Activated naive CD8-positive, alpha-beta T cell treated with anti-CD3 and anti-CD28 coated beads for 36 hours (primary cell): ENCODE measurements around the gene CRKL. TPM values are rescaled to one million over a fixed set of nuclear protein-coding genes. Genes with fewer than 3 reads are reported as not detected.
"Not testable (repeated sequence)": the region's sequence is repeated elsewhere in the genome, so short reads cannot be mapped to it uniquely, and the experiment has no call there.

ENCODE experiments used
- DNase-seq: peaks from one replicate; pipeline ENCODE4 v3.0.0; 2021
- H3K27ac Mint-ChIP-seq: one replicate; pipeline ENCODE4 v1.8.0; 2022; ENCODE audit warnings: mild to moderate bottlenecking, moderate library complexity, mixed read lengths
- H3K27me3 Mint-ChIP-seq: one replicate; pipeline ENCODE4 v1.8.0; 2022; ENCODE audit warnings: mild to moderate bottlenecking, mixed read lengths
- H3K36me3 Mint-ChIP-seq: one replicate; pipeline ENCODE4 v1.8.0; 2021; ENCODE audit warnings: mild to moderate bottlenecking, mixed read lengths
- H3K4me1 Mint-ChIP-seq: one replicate; pipeline ENCODE4 v1.8.0; 2021; ENCODE audit warnings: mixed read lengths
- H3K4me3 Mint-ChIP-seq: one replicate; pipeline ENCODE4 v1.8.0; 2022; ENCODE audit warnings: mild to moderate bottlenecking, moderate library complexity, mixed read lengths
- H3K9me3 Mint-ChIP-seq: one replicate; pipeline ENCODE4 v1.8.0; 2022; ENCODE audit warnings: mixed read lengths
- total RNA-seq, 2 experiments: library from RNA; stranded (reverse); gene quantifications; one replicate each; pipeline ENCODE4 v1.2.3, GENCODE V29; 2021

Gene CRKL
- total RNA-seq, 2 experiments from 2014 or later, result 82.1 to 82.2 TPM

- no peak for DNase-seq
- no peak overlapping the region for H3K27ac Mint-ChIP-seq
- H3K4me3 Mint-ChIP-seq, result no peak overlapping the region
- H3K36me3 Mint-ChIP-seq, result no peaks in the 10 kb centered on the region
- peaks cover 17% of the 10 kb centered on the region for H3K4me1 Mint-ChIP-seq
- H3K9me3 Mint-ChIP-seq, result no peaks in the 10 kb centered on the region
- H3K27me3 Mint-ChIP-seq, result peaks cover 39% of the 10 kb centered on the region
Measured at GRCh38 chr22:20962491-20962945, 45.3 kb downstream of the CRKL start.

- H3K4me3 Mint-ChIP-seq, result no peak overlapping the region
- DNase-seq, result no peak
- H3K36me3 Mint-ChIP-seq, result no peaks in the 10 kb centered on the region
- H3K27me3 Mint-ChIP-seq, result peaks cover 30% of the 10 kb centered on the region
- no peak overlapping the region for H3K27ac Mint-ChIP-seq
- H3K4me1 Mint-ChIP-seq, result peaks cover 13% of the 10 kb centered on the region
- no peaks in the 10 kb centered on the region for H3K9me3 Mint-ChIP-seq
Measured at GRCh38 chr22:20963201-20964052, 46.2 kb downstream of the CRKL start.

- Mint-ChIP-seq H3K9me3 (no peaks in the 10 kb centered on the region), H3K36me3 (no peaks in the 10 kb centered on the region), H3K27ac (no peak overlapping the region), H3K27me3 (peaks cover 24% of the 10 kb centered on the region), H3K4me1 (peaks cover 13% of the 10 kb centered on the region), H3K4me3 (peak overlapping the region; percentile 75)
- DNase-seq, result no peak
Measured at GRCh38 chr22:20964090-20964798, 47.0 kb downstream of the CRKL start.

GRCh38 chr22:20964799-20965103, 47.5 kb downstream of the CRKL start:
- no peaks in the 10 kb centered on the region for H3K36me3 Mint-ChIP-seq
- H3K4me3 Mint-ChIP-seq, result peak overlapping the region; percentile 75
- no peak overlapping the region for H3K27ac Mint-ChIP-seq
- H3K9me3 Mint-ChIP-seq, result no peaks in the 10 kb centered on the region
- peaks cover 22% of the 10 kb centered on the region for H3K27me3 Mint-ChIP-seq
- H3K4me1 Mint-ChIP-seq, result peaks cover 13% of the 10 kb centered on the region
- no peak for DNase-seq

GRCh38 chr22:20965104-20965887, 48.1 kb downstream of the CRKL start:
- no peaks in the 10 kb centered on the region for H3K9me3 Mint-ChIP-seq
- H3K36me3 Mint-ChIP-seq, result no peaks in the 10 kb centered on the region
- peak overlapping the region; percentile 43 for H3K4me3 Mint-ChIP-seq
- H3K4me1 Mint-ChIP-seq, result peaks cover 13% of the 10 kb centered on the region
- no peak overlapping the region for H3K27ac Mint-ChIP-seq
- peaks cover 17% of the 10 kb centered on the region for H3K27me3 Mint-ChIP-seq
- no peak for DNase-seq

- Mint-ChIP-seq H3K9me3 (no peaks in the 10 kb centered on the region), H3K27ac (no peak overlapping the region), H3K36me3 (no peaks in the 10 kb centered on the region), H3K27me3 (peaks cover 12% of the 10 kb centered on the region), H3K4me3 (no peak overlapping the region), H3K4me1 (peaks cover 13% of the 10 kb centered on the region)
- no peak for DNase-seq
Measured at GRCh38 chr22:20965888-20966855, 49.0 kb downstream of the CRKL start.

GRCh38 chr22:20966883-20967696, 49.9 kb downstream of the CRKL start, which contains the start of gene AIFM3:
TSS of gene AIFM3 (plus strand) at chr22:20967255. CDS start at chr22:20967945, 690 bp downstream.
- no peaks in the 10 kb centered on the region for H3K36me3 Mint-ChIP-seq
- H3K4me3 Mint-ChIP-seq, result no peak within 1 kb of the TSS

GRCh38 chr22:20967697-20968211, 50.5 kb downstream of the CRKL start:
- Mint-ChIP-seq H3K36me3 (no peaks in the 10 kb centered on the region), H3K9me3 (no peaks in the 10 kb centered on the region), H3K27me3 (peaks cover 12% of the 10 kb centered on the region), H3K27ac (no peak overlapping the region), H3K4me3 (no peak overlapping the region), H3K4me1 (peaks cover 8% of the 10 kb centered on the region)
- no peak for DNase-seq

More at GRCh38 chr22:20966883-20967696, 49.9 kb downstream of the CRKL start, which contains the start of gene AIFM3:
- DNase-seq, result no peak
- H3K4me1 Mint-ChIP-seq, result peaks cover 8% of the 10 kb centered on the region
- peaks cover 12% of the 10 kb centered on the region for H3K27me3 Mint-ChIP-seq
- H3K9me3 Mint-ChIP-seq, result no peaks in the 10 kb centered on the region
- H3K27ac Mint-ChIP-seq, result no peak within 1 kb of the TSS

- Mint-ChIP-seq H3K4me3 (no peak overlapping the region), H3K27ac (no peak overlapping the region), H3K9me3 (no peaks in the 10 kb centered on the region), H3K4me1 (peaks cover 8% of the 10 kb centered on the region), H3K36me3 (no peaks in the 10 kb centered on the region), H3K27me3 (peaks cover 6% of the 10 kb centered on the region)
- DNase-seq, result no peak
Measured at GRCh38 chr22:20968281-20968977, 51.2 kb downstream of the CRKL start.

GRCh38 chr22:20970939-20971657, 53.9 kb downstream of the CRKL start:
- Mint-ChIP-seq H3K4me1 (no peaks in the 10 kb centered on the region), H3K27ac (no peak overlapping the region), H3K36me3 (no peaks in the 10 kb centered on the region), H3K27me3 (no peaks in the 10 kb centered on the region), H3K4me3 (no peak overlapping the region), H3K9me3 (no peaks in the 10 kb centered on the region)
- DNase-seq, result no peak

- H3K9me3 Mint-ChIP-seq, H3K27me3 Mint-ChIP-seq: not testable (repeated sequence)
Measured at GRCh38 chr22:20972014-20972694, 54.9 kb downstream of the CRKL start.

More at GRCh38 chr22:20972014-20972694, 54.9 kb downstream of the CRKL start:
- H3K36me3 Mint-ChIP-seq, DNase-seq, H3K27ac Mint-ChIP-seq, H3K4me3 Mint-ChIP-seq, H3K4me1 Mint-ChIP-seq: not testable (repeated sequence)
